Measurements from ENCODE around the gene MARF1. TPM values are rescaled to one million over a fixed set of nuclear protein-coding genes. Genes with fewer than 3 reads are reported as not detected.

MARF1 gene
- total RNA-seq = 21.1 and 24.7 TPM in 2 replicates

GRCh38 chr16:15643048-15643945 is at the start of gene MARF1:
MARF1 (minus strand) TSS chr16:15643154; CDS start chr16:15639233, 3,921 bp downstream.

GRCh38 chr16:15650019-15650697 is 7.2 kb upstream of the MARF1 start, which contains the start of gene NDE1:
NDE1 (plus strand) TSS chr16:15650245; CDS start chr16:15664779, 14,534 bp downstream.

Other genes starting within 250 kb of the MARF1 start
- 0.78 and 2.1 TPM in 2 replicates for gene MPV17L, start 247.4 kb downstream of the MARF1 start, total RNA-seq
- gene BMERB1, start 208.6 kb downstream of the MARF1 start, total RNA-seq = 49.8 and 70.5 TPM in 2 replicates
- 27.7 and 28.3 TPM in 2 replicates for gene NDE1, start 7.1 kb upstream of the MARF1 start, total RNA-seq
- 0.59 and 1.2 TPM in 2 replicates for gene MYH11, start 213.9 kb upstream of the MARF1 start, total RNA-seq
- 24.6 and 32.8 TPM in 2 replicates for gene CEP20, start 245.4 kb upstream of the MARF1 start, total RNA-seq

Data from smooth muscle cell of the pulmonary artery (primary cell).